ENCODE results near the gene C4orf36. TPM values are rescaled to one million over a fixed set of nuclear protein-coding genes. Genes with fewer than 3 reads are reported as not detected.

Gene C4orf36
- total RNA-seq, result under 1 TPM in 1 of 2 donors, not detected in 1; 0.44 TPM
- long read RNA-seq, result 0 reads

GRCh38 chr4:86891762-86892635 lies at the start of gene C4orf36:
Gene C4orf36, minus strand, starts transcription at chr4:86892422. Its CDS starts 902 bp downstream, at chr4:86891520.
- intact Hi-C loops (cut with DNase I), result loop anchor here in 1 of 2 donors (5.0 kb wide), 1 partner anchor 45 kb away; the partner anchor contains the start of gene SLC10A6
- peak; percentile 62 for DNase-seq
- peak; percentile 84 to 85 for ATAC-seq

DNA sequence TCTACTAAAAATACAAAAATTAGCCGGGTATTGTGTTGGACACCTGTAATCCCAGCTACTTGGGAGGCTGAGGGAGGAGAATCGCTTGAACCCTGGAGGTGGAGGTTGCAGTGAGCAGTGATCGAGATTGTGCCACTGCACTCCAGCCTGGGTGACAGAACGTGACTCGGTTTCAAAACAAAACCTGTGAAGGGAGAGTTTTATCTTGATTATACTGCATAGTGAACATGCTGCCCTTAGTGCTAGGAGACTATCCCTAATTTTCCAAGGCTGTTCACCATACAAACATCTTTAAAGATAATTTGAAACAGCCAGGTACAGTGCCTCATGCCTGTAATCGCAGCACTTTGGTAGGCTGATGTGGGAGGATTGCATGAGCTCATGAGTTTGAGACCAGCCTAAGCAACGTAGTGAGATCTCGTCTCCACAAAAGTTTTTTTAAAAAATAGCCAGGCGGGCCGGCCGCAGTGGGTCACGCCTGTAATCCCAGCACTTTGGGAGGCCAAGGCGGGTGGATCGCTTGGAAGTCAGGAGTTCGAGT lies 48.8 kb upstream of the C4orf36 start:
- intact Hi-C loops (cut with DNase I), result no loop called here
- DNase-seq, result no peak
- ATAC-seq, result no peak

DNA sequence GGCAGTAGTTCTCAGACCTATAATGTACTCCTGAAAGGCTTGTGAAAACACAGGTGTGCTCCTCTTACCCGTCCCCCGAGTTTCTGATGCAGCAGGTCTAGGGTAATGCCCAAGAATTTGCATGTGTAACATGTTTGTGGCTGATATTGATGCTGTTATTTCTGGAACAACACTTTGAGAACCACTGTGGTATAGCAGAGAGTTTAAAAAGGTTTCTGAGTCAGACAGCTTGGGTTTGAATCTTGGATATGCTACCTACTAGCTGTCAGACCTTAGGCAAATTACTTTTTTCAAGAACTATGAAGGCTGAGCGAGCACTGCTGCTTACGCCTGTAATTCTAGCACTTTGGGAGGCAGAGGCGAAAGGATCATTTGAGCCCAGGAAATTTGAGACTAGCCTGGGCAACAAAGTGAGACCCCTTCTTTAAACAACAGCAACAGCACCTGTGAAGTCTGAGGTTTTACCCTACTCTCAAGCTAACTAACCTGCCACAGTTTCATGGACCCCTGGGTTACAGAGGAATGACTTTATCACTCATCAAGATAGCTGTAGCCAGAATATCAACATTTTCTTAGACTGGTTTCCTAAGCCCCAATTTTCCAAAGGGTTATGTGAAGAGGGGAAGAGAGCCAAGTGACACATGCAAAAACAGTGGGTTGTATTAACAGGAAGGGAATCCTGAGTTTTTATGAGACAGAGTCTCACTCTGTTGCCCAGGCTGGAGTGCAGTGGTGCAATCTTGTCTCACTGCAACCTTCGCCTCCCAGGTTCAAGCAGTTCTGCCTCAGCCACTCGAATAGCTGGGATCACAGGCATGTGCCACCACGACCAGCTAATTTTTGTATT lies 47.7 kb upstream of the C4orf36 start:
- ATAC-seq (no peak), DNase-seq (no peak)
- intact Hi-C loops (cut with DNase I), result loop anchor here (5.0 kb wide), 2 partner anchors 67 to 157 kb away; no protein-coding TSS in a partner anchor

- intact Hi-C loops (cut with DNase I), result loop anchor here (5.0 kb wide), 2 partner anchors 68 to 158 kb away; no protein-coding TSS in a partner anchor
- ATAC-seq (no peak), DNase-seq (no peak)
These were observed 46.7 kb upstream of the C4orf36 start for GRCh38 chr4:86938771-86939520.

DNA sequence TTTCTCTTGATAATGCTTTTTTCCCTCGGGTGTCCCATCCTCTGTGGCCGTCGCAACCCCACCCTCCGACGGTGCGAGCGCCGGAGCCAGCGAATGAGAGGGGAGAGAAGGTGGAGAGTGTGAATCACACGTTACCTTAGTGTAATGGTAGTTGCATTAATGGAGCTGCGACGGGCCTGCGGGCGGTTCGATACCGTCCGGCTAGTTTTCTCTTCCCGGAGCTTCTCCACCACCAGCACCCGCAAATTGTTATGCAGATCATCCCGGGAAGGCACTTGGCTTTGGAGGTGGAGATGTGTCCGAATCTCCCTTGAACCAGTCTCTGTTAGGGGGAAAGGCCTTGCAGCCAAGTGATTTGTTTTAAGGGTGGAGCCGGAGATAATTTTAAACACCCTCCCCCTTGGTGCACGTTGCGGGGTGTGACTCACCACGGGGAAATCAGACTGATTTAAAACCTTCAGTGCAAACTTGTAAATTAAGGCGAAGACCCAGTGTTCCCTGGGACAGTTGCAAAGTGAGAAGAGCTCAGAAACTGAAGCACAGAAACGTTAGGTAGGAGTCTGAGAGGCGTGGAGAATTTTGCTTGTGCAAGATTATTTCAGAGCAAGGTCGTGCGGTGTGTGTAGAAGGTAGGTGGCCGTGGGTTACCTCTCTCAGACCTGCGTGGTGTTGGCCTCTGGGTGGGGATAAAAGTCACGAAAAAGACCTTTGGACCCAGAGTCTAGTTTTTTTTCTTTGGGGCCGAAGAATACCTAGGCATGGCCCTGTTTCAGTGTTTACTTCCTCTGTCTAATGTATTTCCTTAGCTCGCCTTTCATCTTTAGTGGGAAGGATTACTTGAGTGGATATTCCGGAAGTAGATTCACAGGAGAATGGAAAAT lies 43.9 kb upstream of the C4orf36 start:
- intact Hi-C loops (cut with DNase I), result loop anchor here (5.0 kb wide), 2 partner anchors 71 to 161 kb away; no protein-coding TSS in a partner anchor
- ATAC-seq (peak; percentile 20 to 72), DNase-seq (peak; percentile 63)

GRCh38 chr4:86935566-86935852 lies 43.3 kb upstream of the C4orf36 start:
- intact Hi-C loops (cut with DNase I), result loop anchor here (5.0 kb wide), 2 partner anchors 72 to 162 kb away; no protein-coding TSS in a partner anchor
- ATAC-seq (peak; percentile 5 to 20), DNase-seq (peak; percentile 51)

- DNase-seq (peak; percentile 95), ATAC-seq (peak; percentile 95 to 96)
- intact Hi-C loops (cut with DNase I), result loop anchor here (5.0 kb wide), 2 partner anchors 72 to 162 kb away; no protein-coding TSS in a partner anchor
These were observed 42.7 kb upstream of the C4orf36 start, which contains the start of gene AFF1 for GRCh38 chr4:86934771-86935565. Gene AFF1, plus strand, starts transcription at chr4:86935011. Its CDS starts 13,523 bp downstream, at chr4:86948534.

- DNase-seq (no peak), ATAC-seq (no peak)
- intact Hi-C loops (cut with DNase I), result no loop called here
These were observed 42.0 kb upstream of the C4orf36 start for GRCh38 chr4:86934147-86934770.

DNA sequence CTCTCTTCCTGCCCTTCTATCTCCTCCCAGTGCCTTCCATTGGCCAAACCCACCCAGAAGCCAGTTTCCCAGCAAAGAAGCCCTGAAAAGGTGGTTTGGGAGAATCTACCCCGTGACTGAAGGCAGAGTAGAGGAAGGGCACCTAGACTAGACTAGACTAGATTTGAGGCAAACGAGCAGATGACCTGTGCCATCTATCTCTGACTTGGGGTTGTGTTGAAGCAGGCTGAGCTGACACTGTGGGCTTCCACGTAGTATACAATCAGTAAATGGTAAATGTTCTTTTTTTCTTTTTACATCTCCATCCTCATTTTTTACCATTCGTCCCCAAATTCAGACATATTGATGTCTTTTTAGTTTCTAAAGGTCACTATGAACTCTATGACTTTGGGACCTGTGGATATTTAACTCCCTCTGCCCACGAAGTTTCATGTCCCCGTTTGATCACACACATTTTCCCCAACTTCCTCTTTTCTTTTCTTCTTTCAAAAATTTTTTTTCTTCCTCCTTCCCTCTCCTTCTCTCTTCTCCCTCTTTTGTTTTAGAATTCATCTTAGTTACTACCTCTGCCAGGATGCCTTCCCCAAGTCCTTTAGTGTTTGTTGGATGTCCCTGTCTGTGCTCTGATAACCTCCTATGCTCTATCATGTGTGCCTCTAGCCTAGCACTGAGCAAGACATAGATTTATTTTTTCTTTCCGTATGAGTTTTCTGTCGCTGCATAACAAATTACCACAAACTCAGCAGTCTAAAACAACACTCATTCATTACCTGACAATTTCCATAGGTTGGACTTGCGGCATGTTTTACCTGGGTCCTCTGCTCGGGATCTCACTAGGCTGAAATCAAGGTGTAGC lies 36.4 kb upstream of the C4orf36 start:
- intact Hi-C loops (cut with DNase I), result loop anchor here (5.0 to 10.0 kb wide), 2 partner anchors 169 to 196 kb away; no protein-coding TSS in a partner anchor
- ATAC-seq (no peak), DNase-seq (no peak)

- intact Hi-C loops (cut with DNase I), result loop anchor here (5.0 to 10.0 kb wide), 2 partner anchors 169 to 197 kb away; no protein-coding TSS in a partner anchor
These were observed 35.7 kb upstream of the C4orf36 start for GRCh38 chr4:86927843-86928395.

GRCh38 chr4:86926435-86927086 lies 34.3 kb upstream of the C4orf36 start:
- intact Hi-C loops (cut with DNase I), result loop anchor here (5.0 to 10.0 kb wide), 2 partner anchors 171 to 198 kb away; no protein-coding TSS in a partner anchor
- ATAC-seq (no peak), DNase-seq (no peak)

More at GRCh38 chr4:86927843-86928395, 35.7 kb upstream of the C4orf36 start:
- DNase-seq, result peak; percentile 35
- ATAC-seq, result peak; percentile 74 to 95

- intact Hi-C loops (cut with DNase I), result loop anchor here (5.0 to 10.0 kb wide), 5 partner anchors 82 to 312 kb away; no protein-coding TSS in a partner anchor
- ATAC-seq (no peak), DNase-seq (no peak)
These were observed 32.6 kb upstream of the C4orf36 start for GRCh38 chr4:86924811-86925210.

- intact Hi-C loops (cut with DNase I), result loop anchor here (2.0 to 10.0 kb wide), 5 partner anchors 86 to 316 kb away; no protein-coding TSS in a partner anchor
- ATAC-seq (peak in 1 of 2 donors; percentile 83), DNase-seq (no peak)
These were observed 29.5 kb upstream of the C4orf36 start for GRCh38 chr4:86921608-86922252.
